Measurements from ENCODE around the gene HOXB2.
"Not testable (repeated sequence)": the region's sequence is repeated elsewhere in the genome, so short reads cannot be mapped to it uniquely, and the experiment has no call there.

HOXB2 gene

DNA sequence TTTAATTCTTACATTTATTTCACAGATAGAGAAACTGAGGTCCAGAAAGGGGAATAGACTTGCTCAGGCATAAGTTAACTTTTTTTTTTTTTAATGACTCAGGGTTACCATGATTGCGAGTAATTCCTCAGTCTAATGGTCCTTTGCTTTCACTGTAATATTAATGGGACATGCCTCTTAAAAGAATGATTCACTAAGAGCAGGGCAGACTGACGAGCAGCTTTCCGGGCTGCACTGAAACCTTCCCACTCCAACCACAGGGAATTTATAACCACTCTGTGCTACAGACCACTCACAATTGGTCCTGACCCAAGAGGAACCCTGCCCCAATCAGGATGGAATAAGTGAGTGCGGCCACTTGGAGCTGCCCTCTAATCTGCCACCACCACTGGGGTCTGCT is 5.7 kb downstream of the HOXB2 start:
- no peak for DNase-seq

GRCh38 chr17:48537316-48537715 is 7.6 kb downstream of the HOXB2 start:
- DNase-seq = no peak

- DNase-seq = not testable (repeated sequence)
These were observed 8.9 kb downstream of the HOXB2 start for GRCh38 chr17:48535793-48536559.

DNA sequence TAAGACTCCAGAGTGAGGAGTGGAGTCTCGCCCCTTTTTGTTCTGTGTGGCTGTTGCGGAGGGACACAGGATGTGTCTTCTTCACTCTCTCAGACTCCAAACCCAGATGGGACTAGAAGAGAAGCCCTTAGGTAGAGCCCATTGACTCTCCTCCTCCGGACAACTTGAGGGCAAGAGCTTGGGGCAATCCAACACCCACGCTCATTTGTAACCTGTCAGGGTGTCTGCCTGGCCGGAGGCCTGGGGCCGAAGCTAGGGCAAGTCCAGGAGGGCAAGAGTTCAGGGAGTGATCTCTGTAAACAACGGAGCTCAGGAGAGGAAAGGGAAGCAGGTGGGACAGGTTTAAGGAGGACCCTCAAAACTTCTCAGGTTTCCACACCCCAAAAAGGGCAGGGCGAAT is 12.6 kb downstream of the HOXB2 start:
- no peak for DNase-seq

DNA sequence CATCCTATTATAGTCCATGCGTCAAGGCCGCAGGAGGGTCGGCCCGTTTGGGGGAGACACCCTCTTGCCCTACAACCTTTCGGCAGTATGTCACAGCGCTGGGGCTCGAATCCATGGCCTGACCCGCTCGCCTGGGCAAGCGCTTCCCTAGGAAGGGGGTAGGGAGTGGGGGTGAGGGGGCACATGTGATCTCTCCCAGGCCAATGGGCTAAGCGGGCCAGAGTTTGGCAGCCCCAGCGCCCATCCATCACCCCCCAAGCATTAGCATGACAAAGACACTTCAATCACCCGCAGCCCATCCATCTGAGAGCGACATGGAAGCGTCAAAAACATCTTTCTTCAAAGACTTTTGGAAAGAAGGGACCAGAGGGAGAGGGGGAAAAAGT is 14.0 kb downstream of the HOXB2 start, which contains the start of gene HOXB1:
Gene HOXB1, minus strand, starts transcription at position 125 of the 386 bp plus-strand sequence. Its CDS starts 107 bp downstream, at position 18.
- DNase-seq = no peak

DNA sequence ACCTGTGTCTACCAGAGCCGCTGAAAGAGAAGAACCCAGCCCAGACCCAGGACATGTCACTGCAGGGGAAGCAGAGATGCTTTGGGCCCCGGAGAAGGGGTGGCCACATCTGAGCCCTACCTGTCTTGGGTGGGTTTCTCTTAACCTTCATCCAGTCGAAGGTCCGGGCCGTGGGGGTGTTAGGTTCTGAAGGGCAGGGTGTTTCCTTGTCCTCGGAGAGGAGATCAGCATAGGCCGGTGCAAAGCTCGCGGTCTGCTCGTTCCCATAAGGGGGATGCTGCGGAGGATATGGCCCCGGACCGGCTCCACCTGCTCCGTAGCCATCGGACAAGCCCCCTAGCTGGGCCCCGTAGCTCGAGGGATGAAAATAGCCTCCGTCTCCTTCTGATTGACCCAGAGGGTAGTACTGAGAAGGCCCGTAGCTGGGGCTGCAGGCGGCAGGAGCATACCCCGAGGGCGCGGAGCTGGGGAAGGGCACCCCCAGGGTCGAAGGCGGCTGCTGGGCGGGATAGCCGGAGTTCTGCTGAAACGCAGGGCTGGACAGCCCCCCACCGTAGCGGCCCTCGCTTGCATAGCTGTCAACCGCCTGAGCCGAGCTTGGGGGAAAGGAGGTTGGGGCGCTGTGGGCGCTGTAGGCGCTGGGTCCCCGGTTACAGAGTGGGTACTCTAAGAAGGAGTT is 14.6 kb downstream of the HOXB2 start:
- DNase-seq = no peak

- no peak for DNase-seq
These were observed 15.3 kb downstream of the HOXB2 start for GRCh38 chr17:48529683-48530009.

DNA sequence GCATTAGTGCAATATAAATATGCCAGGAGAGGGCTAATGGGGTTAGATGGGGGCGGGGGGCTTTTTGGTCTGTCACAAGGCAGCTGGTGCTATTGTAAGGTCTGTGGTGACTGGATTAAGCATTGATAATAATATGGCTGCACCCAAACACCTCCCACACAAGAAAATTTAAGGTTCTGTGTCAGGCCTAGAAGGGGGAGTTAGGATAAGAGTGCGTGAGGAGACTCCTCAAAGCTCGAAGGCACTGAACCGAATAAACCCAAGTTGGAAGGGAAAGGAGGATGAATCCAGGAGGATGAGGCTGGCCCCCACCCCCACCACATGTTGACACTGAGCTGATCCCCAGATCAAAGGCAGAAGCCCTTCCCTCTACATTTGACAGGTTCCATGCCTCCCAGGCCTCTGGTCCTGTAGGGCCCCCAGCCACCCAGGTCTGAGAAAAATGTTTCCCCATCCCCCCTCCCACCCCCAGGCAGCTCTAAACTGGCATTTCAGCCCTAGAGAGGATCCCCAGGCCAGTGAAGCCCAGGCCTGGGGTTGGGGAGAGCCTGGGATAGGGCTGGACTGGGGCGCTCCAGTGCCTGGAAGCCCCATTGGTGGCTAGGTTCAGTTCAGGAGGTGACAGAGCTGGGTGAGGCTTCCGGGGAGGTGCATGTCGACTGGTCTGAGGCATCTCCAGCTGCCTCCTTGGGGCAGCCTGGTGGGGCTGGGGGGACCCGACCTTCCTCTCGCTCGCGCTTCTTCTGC is 15.8 kb downstream of the HOXB2 start:
- DNase-seq = no peak

- DNase-seq = no peak
These were observed 16.6 kb downstream of the HOXB2 start for GRCh38 chr17:48528153-48528935.

DNA sequence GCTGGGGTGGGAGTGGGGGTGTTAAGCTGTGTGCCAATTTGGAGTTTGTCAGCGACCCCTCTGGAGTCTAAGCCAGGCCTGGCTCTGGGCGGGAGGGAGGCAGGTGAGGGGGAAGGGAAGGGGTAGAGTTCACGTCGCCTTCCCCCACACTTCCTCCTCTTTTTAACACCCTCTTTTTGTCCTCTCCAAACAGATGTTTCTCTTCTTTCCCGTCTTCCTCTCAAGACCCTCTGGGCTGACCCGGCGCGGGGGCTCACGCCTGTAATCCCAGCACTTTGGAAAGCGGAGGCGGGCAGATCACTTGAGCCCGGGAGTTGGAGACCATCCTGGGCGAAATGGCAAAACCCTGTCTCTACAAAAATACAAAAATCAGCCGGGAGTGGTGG is 17.4 kb downstream of the HOXB2 start:
- DNase-seq = no peak

GRCh38 chr17:48526608-48527546 is 18.0 kb downstream of the HOXB2 start:
- no peak for DNase-seq

- DNase-seq = no peak
These were observed 21.9 kb downstream of the HOXB2 start for GRCh38 chr17:48523010-48523409.

DNA sequence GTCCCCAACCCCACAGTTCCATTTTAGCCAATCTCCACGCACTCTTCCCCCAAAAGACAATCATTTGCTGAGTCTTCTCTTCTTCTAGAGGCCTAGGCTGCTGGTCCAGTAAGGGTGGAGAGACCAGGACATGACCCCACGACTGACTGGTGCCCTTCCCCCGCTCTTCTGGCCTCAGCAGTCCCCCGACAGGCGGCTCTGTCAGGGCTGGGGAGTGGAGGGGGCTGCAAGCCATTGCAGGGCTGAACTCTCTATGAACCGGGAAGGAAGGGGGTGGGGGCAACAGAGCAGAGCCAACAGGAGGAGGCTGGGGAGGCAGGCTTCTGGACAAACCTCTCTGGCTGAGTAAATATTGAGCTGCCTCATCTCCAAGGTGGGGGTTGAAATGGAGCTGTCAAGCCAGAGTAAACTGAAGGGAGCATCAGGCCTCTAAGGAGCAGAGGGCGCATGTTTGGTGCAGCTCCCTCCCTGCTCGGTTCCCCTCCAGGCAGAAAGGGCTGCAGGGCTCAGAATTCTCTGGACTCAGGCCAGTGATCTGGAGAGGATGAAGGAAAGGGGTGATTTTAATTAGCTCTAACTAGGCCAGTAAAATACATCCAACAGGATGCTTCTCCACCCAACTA is 22.8 kb downstream of the HOXB2 start:
- DNase-seq = no peak

- no peak for DNase-seq
These were observed 24.3 kb downstream of the HOXB2 start for GRCh38 chr17:48520631-48521079.

- no peak for DNase-seq
These were observed 25.5 kb downstream of the HOXB2 start for GRCh38 chr17:48519427-48519826.

GRCh38 chr17:48517478-48517877 is 27.4 kb downstream of the HOXB2 start:
- no peak for DNase-seq

DNA sequence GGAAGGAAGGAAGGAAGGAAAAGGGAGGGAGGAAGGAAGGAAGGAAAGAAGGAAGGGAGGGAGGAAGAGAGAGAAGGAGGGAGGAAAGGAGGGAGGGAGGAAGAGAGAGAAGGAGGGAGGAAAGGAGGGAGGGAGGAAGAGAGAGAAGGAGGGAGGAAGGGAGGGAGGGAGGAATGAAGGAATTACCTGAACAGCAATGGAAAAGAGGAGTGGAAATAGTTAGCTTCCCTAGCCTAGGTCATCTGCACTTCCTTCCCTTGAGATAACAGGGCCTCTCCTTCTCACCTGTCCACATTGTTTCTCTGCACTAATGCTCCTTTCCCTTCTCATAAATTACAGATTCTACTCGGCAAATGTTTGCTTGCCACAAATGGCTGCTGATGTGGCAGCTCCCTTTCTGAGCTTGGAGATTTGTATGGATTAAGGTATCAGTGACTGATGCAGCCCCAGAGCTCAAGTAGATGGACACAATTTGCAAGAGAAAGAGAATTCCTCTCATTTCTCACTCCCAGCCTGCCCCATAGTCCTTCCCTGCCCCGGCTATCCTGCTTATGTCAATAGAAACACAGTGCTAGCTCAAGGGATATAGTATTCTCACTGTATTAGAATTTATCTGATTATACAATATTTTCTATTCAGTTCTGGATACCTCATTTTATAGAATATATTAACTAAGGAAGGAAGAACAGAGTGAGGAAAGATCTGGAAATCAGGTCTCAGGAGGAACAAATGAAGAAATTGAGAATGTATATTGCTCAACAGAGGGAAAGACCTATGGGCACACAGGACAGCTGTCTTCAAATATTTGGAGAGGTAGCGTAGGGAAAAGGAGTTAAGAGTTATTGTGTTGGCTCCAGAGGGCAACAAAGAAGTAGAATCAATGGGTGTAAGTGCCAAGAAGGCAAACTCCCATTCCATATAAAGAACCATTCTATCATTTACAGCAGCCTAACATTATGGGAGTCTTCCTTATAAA is 28.7 kb downstream of the HOXB2 start:
- no peak for DNase-seq

- DNase-seq = no peak
These were observed 30.4 kb downstream of the HOXB2 start for GRCh38 chr17:48514477-48514876.

GRCh38 chr17:48513666-48514455 is 31.0 kb downstream of the HOXB2 start:
- DNase-seq = no peak
